IPS-NIHi11 (cell line): ENCODE data around the gene ANP32D.
"Not testable (repeated sequence)": the region's sequence is repeated elsewhere in the genome, so short reads cannot be mapped to it uniquely, and the experiment has no call there.

Experiments used
- DNase-seq: peaks from one replicate; pipeline ENCODE4 v3.0.0; 2012; ENCODE audit warnings: mixed read lengths, low spot score

The ANP32D gene

DNA sequence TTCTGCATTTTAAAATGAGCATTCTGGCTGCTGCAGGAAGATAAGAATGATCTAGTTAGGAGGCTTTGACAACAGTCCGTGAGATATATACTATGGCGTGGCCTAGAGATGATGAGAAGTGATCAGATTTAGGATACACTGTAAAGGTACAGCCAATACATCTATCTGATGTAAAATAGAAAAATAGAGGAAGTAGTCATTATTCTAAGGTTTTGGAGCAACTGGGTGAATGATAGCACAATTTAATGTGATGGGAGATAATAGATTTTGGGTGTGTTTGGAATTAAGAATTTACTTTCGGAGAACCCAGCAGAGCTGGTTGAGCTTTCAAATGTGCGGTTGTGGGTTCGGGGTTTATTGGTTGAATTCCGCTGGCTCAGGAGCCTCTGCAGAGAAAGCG lies at the start of gene ANP32D:
Gene ANP32D, plus strand, starts transcription at position 301 of the 400 bp plus-strand sequence. CDS start 106 bp downstream, outside the sequence.
- DNase-seq = no peak

GRCh38 chr12:48423171-48423570 lies 49.2 kb upstream of the ANP32D start:
- no peak for DNase-seq

DNA sequence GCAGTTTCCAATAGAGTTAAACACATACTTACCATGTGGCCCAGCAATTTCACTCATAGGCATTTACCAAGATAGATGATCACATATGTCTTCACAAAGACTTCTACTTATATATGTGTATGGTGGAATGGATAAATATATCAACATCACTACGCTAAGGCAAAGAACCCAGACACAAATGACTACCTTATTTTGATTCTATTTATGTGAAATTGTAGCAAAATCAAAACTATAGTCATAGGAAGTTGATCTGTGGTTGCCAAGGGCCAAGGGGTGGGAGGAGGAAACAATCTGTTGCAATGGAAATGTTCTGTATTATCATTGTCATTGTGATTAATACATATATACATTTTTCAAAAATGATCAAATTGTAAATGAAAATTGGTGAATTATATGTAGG lies 47.7 kb upstream of the ANP32D start:
- DNase-seq = no peak

- DNase-seq = not testable (repeated sequence)
Observed at GRCh38 chr12:48434016-48434415, 38.3 kb upstream of the ANP32D start.

- no peak for DNase-seq
Observed at GRCh38 chr12:48441069-48441468, 31.3 kb upstream of the ANP32D start.

DNA sequence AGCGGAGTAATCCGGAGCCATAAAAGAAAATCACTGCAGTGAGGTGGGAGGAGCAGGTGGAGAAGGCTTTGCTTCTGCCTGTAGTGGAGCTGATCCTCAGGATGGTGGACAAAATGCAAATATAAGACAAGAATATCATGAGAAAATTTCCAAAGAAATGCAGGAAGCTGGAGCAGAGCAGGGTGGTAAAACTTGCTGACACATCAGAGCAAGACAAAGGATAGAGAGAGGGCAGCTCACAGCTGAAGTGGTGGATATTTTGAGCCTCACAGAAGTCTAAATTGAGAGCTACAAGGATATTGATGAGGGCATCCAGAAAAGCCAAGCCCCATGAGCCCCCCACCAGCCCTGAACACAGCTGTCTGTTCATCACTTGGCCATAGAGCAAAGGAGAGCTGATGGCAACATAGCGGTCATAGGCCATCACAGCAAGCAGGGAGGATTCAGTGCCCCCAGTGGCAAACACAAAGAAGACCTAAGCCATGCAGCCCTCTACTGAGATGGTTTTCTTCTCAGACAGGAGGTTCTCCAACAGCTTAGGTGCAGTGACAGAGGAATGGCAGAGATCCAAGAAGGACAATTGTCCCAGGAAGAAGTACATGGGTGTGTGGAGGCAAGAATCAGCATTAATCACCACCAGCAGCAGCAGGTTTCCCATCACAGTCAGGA lies 30.0 kb upstream of the ANP32D start:
- DNase-seq = peak; percentile 22

DNA sequence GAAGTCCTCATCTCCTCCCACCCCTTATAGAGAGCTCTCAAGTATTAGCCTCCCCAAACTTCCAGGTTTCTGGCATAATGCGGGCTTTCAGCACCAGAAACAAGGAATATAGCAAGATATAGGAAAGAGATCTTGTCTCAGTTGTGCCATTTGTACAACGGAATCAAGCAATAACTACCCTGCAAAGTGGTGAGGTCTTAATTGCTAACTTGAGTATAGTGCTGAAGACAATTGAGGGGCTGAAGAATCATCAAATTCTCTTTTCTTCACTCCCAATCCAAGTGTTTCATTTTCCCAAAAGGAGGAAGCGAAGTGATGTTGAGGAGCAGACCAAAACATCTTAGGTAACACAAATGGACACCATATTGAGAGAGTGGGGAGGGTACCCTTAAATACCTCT lies 26.8 kb upstream of the ANP32D start:
- DNase-seq = no peak

DNA sequence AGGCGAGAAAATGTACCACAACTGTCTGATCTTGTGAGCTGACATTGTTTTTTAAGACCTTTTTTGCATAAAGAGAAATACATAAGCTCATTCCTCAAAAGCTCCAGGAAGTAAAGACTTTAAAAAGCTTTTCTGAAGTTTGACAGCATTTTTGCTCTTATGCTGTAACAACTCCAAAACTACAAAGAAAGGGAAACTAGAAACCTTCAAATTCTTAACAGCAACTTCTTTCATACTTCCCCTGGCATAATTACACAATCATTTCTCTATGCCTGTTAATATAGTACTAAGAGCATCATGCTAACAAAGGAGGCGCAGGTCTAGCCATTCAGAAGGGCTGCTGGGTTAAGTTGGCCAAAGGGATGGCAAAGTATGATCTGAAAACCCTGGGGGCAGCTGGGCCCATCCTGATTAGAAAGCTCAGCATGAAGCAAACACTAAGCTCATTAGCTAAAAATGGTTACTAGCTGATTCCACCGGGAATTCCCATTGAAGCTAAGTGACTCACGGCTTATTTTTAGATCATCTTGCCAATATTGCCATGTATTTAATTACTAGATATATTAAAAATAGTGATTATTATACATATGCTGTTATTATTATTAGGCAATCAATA lies 26.1 kb upstream of the ANP32D start:
- no peak for DNase-seq

- no peak for DNase-seq
Observed at GRCh38 chr12:48447755-48448154, 24.6 kb upstream of the ANP32D start.

GRCh38 chr12:48451372-48451771 lies 21.0 kb upstream of the ANP32D start:
- no peak for DNase-seq

DNA sequence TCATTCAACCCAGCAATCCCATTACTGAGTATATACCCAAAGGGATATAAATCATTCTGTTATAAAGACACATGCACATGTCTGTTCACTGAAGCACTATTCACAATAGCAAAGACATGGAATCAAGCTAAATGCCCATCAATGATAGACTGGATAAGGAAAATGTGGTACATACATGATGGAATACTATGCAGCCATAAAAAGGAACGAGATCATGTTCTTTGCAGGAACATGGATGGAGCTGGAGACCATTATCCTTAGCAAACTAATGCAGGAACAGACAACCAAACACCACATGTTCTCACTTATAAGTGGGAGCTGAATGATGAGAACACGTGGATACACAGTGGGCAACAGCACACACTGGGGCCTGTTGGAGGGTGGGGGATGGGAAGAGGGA lies 19.4 kb upstream of the ANP32D start:
- DNase-seq = not testable (repeated sequence)

GRCh38 chr12:48454667-48455066 lies 17.7 kb upstream of the ANP32D start:
- DNase-seq = no peak

- no peak for DNase-seq
Observed at GRCh38 chr12:48455116-48455515, 17.2 kb upstream of the ANP32D start.

DNA sequence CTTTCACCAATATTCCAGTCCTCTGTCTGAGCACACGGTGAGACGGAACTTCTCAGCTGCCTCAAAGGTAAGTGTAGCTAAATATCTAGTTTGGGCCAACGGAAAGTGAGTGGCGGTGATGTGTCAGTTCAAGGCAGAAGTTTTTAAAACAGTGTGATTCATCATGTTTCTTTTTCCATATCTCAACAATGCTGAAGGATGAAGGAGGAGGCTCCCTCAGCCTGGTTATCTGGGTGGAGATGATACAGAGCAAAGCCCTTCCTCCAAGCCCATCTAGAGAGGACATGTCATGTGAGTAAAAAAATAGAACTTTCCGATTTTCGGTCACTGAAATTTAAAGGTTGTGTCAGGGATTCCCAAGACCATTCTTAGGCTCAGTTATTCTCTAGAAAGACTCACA lies 13.1 kb upstream of the ANP32D start:
- no peak for DNase-seq

GRCh38 chr12:48469027-48469426 lies 3.3 kb upstream of the ANP32D start:
- not testable (repeated sequence) for DNase-seq

- no peak for DNase-seq
Observed at GRCh38 chr12:48473061-48473460, 702 bp downstream of the ANP32D start.

DNA sequence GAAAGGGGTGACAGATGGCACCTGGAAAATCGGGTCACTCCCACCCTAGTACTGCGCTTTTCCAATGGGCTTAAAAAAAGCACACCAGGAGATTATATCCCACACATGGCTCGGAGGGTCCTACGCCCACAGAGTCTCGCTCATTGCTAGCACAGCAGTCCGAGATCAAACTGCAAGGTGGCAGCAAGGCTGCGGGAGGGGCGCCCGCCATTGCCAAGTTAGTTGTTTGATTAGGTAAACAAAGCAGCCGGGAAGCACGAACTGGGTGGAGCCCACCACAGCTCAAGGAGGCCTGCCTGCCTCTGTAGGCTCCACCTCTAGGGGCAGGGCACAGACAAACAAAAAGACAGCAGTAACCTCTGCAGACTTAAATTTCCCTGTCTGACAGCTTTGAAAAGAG lies 2.1 kb downstream of the ANP32D start:
- not testable (repeated sequence) for DNase-seq

- no peak for DNase-seq
Observed at GRCh38 chr12:48482198-48482597, 9.8 kb downstream of the ANP32D start, which contains the start of gene C12orf54. TSS of gene C12orf54 (plus strand) at chr12:48482498. CDS start at chr12:48483297, 799 bp downstream.

- DNase-seq = no peak
Observed at GRCh38 chr12:48482930-48483329, 10.6 kb downstream of the ANP32D start.

GRCh38 chr12:48486261-48486660 lies 13.9 kb downstream of the ANP32D start:
- DNase-seq = no peak

GRCh38 chr12:48486679-48487078 lies 14.3 kb downstream of the ANP32D start:
- no peak for DNase-seq

- DNase-seq = no peak
Observed at GRCh38 chr12:48489012-48489411, 16.7 kb downstream of the ANP32D start.

GRCh38 chr12:48489456-48489855 lies 17.1 kb downstream of the ANP32D start:
- DNase-seq = not testable (repeated sequence)

GRCh38 chr12:48500281-48500680 lies 27.9 kb downstream of the ANP32D start:
- DNase-seq = not testable (repeated sequence)
